ENCODE measurements around the gene CTSA. TPM values are rescaled to one million over a fixed set of nuclear protein-coding genes. Genes with fewer than 3 reads are reported as not detected.

Gene CTSA
- total and polyA plus RNA-seq, 9 of the 15 experiments (the other 6 are each of a cell fraction or from before 2014, with no cell fraction given), result 8.8 to 61.7 (median 28.3) TPM

- TF ChIP-seq ZNF175 (CRISPR knock-in tag; IDR thresholded peaks at IDR 0.05; ENCODE audit: low read depth) (0 out of 2 replicates have a peak, but pooled peaks have one; percentile 1), SMAD3 (CRISPR knock-in tag; conservative IDR thresholded peaks at IDR 0.05) (no peak), CHD1 (IDR thresholded peaks at IDR 0.05; ENCODE audit: low read length) (no peak), AFF4 (CRISPR knock-in tag; IDR thresholded peaks at IDR 0.05) (no peak), ZNF280A (IDR thresholded peaks at IDR 0.05; ENCODE audit: low read depth, partially characterized antibody) (no peak), HMGXB4 (CRISPR knock-in tag; IDR thresholded peaks at IDR 0.05) (no peak), SMARCA4 (IDR thresholded peaks at IDR 0.05) (no peak), ARID3B (CRISPR knock-in tag; IDR thresholded peaks at IDR 0.05; ENCODE audit: borderline replicate concordance) (no peak), KDM1A (IDR thresholded peaks at IDR 0.05) (peak; percentile 17 to 65; a peak in 3 of 4 replicates), ELK1 (CRISPR knock-in tag; IDR thresholded peaks at IDR 0.05) (no peak), NKRF (IDR thresholded peaks at IDR 0.05; ENCODE audit: borderline replicate concordance) (no peak), ZKSCAN8 (CRISPR knock-in tag; IDR thresholded peaks at IDR 0.05) (peak; percentile 98), ZNF274 (IDR thresholded peaks at IDR 0.05; ENCODE audit: borderline replicate concordance, low read depth, low read length) (no peak), ZNF347 (CRISPR knock-in tag; IDR thresholded peaks at IDR 0.05; ENCODE audit: low read depth) (no peak)
Observed at GRCh38 chr20:45857882-45858216, 33.3 kb upstream of the CTSA start (continued).

Data from K562 (cell line).